ENCODE data around the gene MEG3. TPM values are rescaled to one million over a fixed set of nuclear protein-coding genes. Genes with fewer than 3 reads are reported as not detected.

The MEG3 gene
- total RNA-seq, 4 donors from 2014 or later = 6.0 to 23.7 (median 9.4) TPM

DNA sequence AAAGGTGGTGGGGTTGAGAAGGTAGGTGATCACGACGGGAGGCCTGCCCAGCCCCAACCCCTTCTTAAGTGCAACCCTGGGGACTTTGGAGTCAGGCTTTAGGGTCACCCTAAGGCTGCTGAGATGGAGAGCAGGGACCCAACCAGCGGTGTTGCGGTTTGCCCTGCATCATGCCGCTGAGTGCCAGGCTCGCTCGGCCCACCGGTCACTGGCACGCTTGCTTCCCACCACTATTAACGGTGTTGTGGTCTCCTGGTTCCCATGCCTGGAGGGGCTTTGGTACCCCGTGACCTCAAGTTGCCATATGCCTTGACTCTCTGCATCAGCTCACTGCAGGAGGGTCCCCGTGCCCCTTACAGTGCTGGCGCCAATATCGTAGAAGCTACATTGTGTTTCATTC lies 18.4 kb upstream of the MEG3 start:
- intact Hi-C loops (cut with DNase I) = no loop called here
- Histone ChIP-seq H3K27ac (no peak overlapping the region), H3K9me3 (no peaks in the 10 kb centered on the region), H3K4me1 (no peaks in the 10 kb centered on the region), H3K36me3 (no peaks in the 10 kb centered on the region), H3K4me3 (replicated peaks in 1 of 3) (no peak overlapping the region), H3K27me3 (no peaks in the 10 kb centered on the region)
- TF ChIP-seq, protein P1, sequence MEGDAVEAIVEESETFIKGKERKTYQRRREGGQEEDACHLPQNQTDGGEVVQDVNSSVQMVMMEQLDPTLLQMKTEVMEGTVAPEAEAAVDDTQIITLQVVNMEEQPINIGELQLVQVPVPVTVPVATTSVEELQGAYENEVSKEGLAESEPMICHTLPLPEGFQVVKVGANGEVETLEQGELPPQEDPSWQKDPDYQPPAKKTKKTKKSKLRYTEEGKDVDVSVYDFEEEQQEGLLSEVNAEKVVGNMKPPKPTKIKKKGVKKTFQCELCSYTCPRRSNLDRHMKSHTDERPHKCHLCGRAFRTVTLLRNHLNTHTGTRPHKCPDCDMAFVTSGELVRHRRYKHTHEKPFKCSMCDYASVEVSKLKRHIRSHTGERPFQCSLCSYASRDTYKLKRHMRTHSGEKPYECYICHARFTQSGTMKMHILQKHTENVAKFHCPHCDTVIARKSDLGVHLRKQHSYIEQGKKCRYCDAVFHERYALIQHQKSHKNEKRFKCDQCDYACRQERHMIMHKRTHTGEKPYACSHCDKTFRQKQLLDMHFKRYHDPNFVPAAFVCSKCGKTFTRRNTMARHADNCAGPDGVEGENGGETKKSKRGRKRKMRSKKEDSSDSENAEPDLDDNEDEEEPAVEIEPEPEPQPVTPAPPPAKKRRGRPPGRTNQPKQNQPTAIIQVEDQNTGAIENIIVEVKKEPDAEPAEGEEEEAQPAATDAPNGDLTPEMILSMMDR (IDR thresholded peaks at IDR 0.05) = no peak
- TF ChIP-seq POLR2A (IDR thresholded peaks at IDR 0.05) = no peak
- no peak for DNase-seq
- 91 to 92% methylated on average over 10 to 14 of the region's 14 CpGs for WGBS, 2 donors

DNA sequence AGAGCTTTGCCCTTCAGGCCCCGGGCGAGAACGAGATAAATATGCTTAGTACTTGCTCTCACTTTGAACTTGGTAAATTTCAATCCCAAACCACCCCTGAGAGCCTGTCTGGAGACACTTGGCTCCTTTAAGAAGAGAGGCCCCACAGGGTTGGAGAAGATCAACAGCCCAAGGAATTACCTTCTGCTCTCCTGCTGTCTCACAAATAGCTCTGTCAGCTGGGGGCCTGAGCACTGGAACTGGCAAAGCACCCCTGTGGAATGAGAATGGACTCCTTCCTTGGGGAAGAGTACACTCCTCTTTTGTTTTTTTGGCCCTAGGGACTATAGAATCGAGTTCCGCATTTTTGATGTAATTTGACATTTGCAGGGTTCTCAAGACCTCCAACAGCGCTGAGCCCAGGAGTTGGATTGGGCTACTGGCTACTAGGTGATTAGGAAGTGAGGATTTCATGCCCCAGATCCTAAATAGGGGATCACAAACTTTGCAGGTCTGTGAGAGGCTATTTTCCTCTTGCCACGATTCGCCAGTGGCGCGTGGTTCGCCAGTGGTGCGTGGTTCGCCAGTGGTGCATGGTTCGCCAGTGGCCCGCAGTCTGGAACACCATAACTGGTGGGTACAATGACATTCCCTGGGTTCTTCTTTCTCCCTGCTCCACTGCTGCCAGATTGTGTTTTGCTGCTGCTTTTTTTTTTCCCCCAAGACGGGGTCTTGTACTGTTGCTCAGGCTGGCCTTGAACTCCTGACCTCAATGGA lies 17.8 kb upstream of the MEG3 start:
- WGBS, 2 donors = 82% methylated on average over 16 of the region's 16 CpGs
- H3K27ac ChIP-seq = no peak overlapping the region
- H3K4me3 ChIP-seq (replicated peaks in 1 of 3) = no peak overlapping the region
- no peak for TF ChIP-seq POLR2A (IDR thresholded peaks at IDR 0.05)
- TF ChIP-seq, protein P1 (IDR thresholded peaks at IDR 0.05) = no peak
- intact Hi-C loops (cut with DNase I) = no loop called here
- DNase-seq = no peak
- no peaks in the 10 kb centered on the region for H3K9me3 ChIP-seq
- no peaks in the 10 kb centered on the region for H3K4me1 ChIP-seq
- no peaks in the 10 kb centered on the region for H3K36me3 ChIP-seq
- no peaks in the 10 kb centered on the region for H3K27me3 ChIP-seq

DNA sequence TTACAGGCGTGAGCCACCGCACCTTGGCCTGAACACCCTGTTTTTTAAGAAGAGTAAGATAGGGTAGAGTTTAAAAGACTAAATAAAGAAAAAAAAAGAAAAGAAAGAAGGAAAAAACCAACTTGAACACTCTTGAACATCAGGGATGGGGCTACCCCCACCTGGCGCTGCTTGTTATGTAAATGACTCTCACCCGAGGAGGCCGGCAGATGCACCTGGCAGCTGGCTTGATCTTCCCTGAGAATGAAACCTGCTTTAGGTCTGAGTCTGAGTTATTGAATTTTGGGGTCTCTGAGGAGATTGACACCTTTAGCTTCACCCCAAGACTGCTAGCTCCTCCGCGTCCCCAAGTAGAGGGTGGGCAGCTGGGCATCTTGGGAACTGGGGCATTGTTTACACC lies 15.5 kb upstream of the MEG3 start:
- Histone ChIP-seq H3K27ac (no peak overlapping the region), H3K4me3 (replicated peaks in 1 of 3) (no peak overlapping the region), H3K9me3 (no peaks in the 10 kb centered on the region), H3K36me3 (no peaks in the 10 kb centered on the region), H3K4me1 (no peaks in the 10 kb centered on the region), H3K27me3 (no peaks in the 10 kb centered on the region)
- intact Hi-C loops (cut with DNase I) = no loop called here
- 87% methylated on average over 7 of the region's 7 CpGs for WGBS, 2 donors
- DNase-seq = no peak
- TF ChIP-seq, protein P1 (IDR thresholded peaks at IDR 0.05) = no peak
- no peak for TF ChIP-seq POLR2A (IDR thresholded peaks at IDR 0.05)

DNA sequence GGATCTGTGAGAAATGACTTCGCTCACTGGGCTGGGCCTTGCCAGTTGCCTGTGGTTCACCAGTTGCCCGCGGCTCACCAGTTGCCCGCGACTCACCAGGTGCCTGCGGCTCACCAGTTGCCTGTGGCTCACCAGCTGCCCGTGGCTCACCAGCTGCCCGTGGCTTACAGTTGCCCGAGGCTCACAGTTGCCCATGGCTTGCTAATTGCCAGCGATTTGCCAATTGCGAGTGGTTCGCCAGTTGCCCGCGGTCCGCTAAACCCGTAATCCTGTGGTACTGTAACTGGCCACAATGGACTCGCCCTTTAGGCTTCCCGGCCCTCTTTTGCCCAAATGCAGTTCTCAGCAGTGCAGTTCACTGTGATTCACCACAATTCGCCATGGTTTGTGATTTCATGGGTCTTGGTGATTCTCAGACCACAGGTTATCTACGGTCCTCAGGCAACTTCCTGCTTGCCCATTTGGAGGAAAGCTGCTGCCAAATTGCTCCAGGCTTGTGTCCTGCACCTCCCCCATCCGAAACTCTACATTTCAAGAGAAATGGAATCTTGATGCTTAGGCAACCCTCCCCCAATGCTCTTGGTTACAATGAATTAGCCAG lies 15.0 kb upstream of the MEG3 start:
- Histone ChIP-seq H3K9me3 (no peaks in the 10 kb centered on the region), H3K4me3 (replicated peaks in 1 of 3) (no peak overlapping the region), H3K4me1 (no peaks in the 10 kb centered on the region), H3K36me3 (no peaks in the 10 kb centered on the region), H3K27me3 (no peaks in the 10 kb centered on the region), H3K27ac (no peak overlapping the region)
- 59 to 74% methylated on average over 15 to 17 of the region's 21 CpGs for WGBS, 2 donors
- no peak for TF ChIP-seq POLR2A (IDR thresholded peaks at IDR 0.05)
- TF ChIP-seq, protein P1 (IDR thresholded peaks at IDR 0.05) = no peak
- no peak for DNase-seq
- intact Hi-C loops (cut with DNase I) = no loop called here

DNA sequence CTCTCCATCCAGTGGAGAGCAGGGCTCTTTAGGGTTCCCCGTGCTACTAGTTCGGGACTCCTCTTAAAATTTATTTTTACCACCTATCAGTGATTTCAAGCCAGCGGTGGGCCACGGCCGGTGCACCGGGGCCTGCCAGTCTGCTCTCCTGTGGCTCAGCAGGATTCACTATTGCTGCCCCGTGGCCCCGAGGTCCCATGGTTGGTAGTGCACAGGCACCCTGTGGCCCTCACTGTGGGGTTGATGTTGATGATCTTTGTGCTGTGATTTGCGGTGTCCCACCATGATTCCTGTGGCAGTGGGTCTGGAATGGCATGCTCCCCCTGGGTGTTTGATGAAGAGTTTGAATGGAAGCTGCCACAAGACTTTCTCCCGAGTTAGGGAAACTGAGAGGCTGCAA lies 12.6 kb upstream of the MEG3 start:
- no peaks in the 10 kb centered on the region for H3K27me3 ChIP-seq
- no peaks in the 10 kb centered on the region for H3K36me3 ChIP-seq
- no peak overlapping the region for H3K27ac ChIP-seq
- WGBS, 2 donors = 87% methylated on average over 9 of the region's 10 CpGs; no CpG with 5 or more reads in 1 of the 2 donors
- no peaks in the 10 kb centered on the region for H3K4me1 ChIP-seq
- TF ChIP-seq, protein P1 (IDR thresholded peaks at IDR 0.05) = no peak
- no peak for TF ChIP-seq POLR2A (IDR thresholded peaks at IDR 0.05)
- no peak for DNase-seq
- intact Hi-C loops (cut with DNase I) = no loop called here
- H3K4me3 ChIP-seq (replicated peaks in 1 of 3) = no peak overlapping the region
- H3K9me3 ChIP-seq = no peaks in the 10 kb centered on the region

Data from thyroid gland (tissue), 4 donors.